ENCODE results near the gene ZNF678.
"Not testable (repeated sequence)": the region's sequence is repeated elsewhere in the genome, so short reads cannot be mapped to it uniquely, and the experiment has no call there.

The ZNF678 gene

GRCh38 chr1:227556288-227556687, 7.1 kb upstream of the ZNF678 start:
- peak; percentile 32 for DNase-seq

- no peak for DNase-seq
Observed at GRCh38 chr1:227557962-227558725, 5.2 kb upstream of the ZNF678 start.

GRCh38 chr1:227558732-227559262, 4.6 kb upstream of the ZNF678 start:
- no peak for DNase-seq

- DNase-seq, result no peak
Observed at GRCh38 chr1:227559499-227559898, 3.9 kb upstream of the ZNF678 start.

GRCh38 chr1:227559926-227560325, 3.4 kb upstream of the ZNF678 start:
- no peak for DNase-seq

- no peak for DNase-seq
Observed at GRCh38 chr1:227560393-227561173, 2.8 kb upstream of the ZNF678 start.

GRCh38 chr1:227561241-227561907, 2.0 kb upstream of the ZNF678 start:
- no peak for DNase-seq

GRCh38 chr1:227562037-227562436, 1.3 kb upstream of the ZNF678 start:
- DNase-seq, result no peak

- peak; percentile 66 for DNase-seq
Observed at GRCh38 chr1:227562933-227563323, 428 bp upstream of the ZNF678 start.

- DNase-seq, result no peak
Observed at GRCh38 chr1:227567256-227567655, 3.9 kb downstream of the ZNF678 start.

GRCh38 chr1:227568593-227568992, 5.2 kb downstream of the ZNF678 start:
- DNase-seq, result no peak

- no peak for DNase-seq
Observed at GRCh38 chr1:227572752-227573151, 9.4 kb downstream of the ZNF678 start.

- no peak for DNase-seq
Observed at GRCh38 chr1:227574926-227575325, 11.6 kb downstream of the ZNF678 start.

- DNase-seq, result no peak
Observed at GRCh38 chr1:227576189-227576588, 12.8 kb downstream of the ZNF678 start.

GRCh38 chr1:227577500-227577899, 14.1 kb downstream of the ZNF678 start:
- no peak for DNase-seq

- no peak for DNase-seq
Observed at GRCh38 chr1:227583354-227583753, 20.0 kb downstream of the ZNF678 start.

GRCh38 chr1:227586733-227587132, 23.4 kb downstream of the ZNF678 start:
- DNase-seq, result no peak

- DNase-seq, result no peak
Observed at GRCh38 chr1:227587968-227588367, 24.6 kb downstream of the ZNF678 start.

GRCh38 chr1:227588769-227589168, 25.4 kb downstream of the ZNF678 start:
- DNase-seq, result not testable (repeated sequence)

GRCh38 chr1:227589777-227590176, 26.4 kb downstream of the ZNF678 start:
- not testable (repeated sequence) for DNase-seq

GRCh38 chr1:227596222-227596621, 32.9 kb downstream of the ZNF678 start:
- DNase-seq, result not testable (repeated sequence)

GRCh38 chr1:227603327-227603726, 40.0 kb downstream of the ZNF678 start:
- peak; percentile 5 for DNase-seq

- no peak for DNase-seq
Observed at GRCh38 chr1:227604446-227604845, 41.1 kb downstream of the ZNF678 start.
